OCI-LY7 (cell line): ENCODE results near the gene FAM72B.
"Not testable (repeated sequence)": the region's sequence is repeated elsewhere in the genome, so short reads cannot be mapped to it uniquely, and the experiment has no call there.

Experiments used
- EZH2phosphoT487 ChIP-seq: fragments of 200-600 bp; sonication (generic); IDR thresholded peaks from 2 replicates; pipeline ENCODE4 v1.6.1; 2018; ENCODE audit warnings: low read depth, borderline replicate concordance, mild to moderate bottlenecking, mixed run types, antibody characterized with exemption, low read length, moderate library complexity, mixed read lengths
- TF ChIP-seq, protein P1 (sequence below): fragments of 200-600 bp; sonication (generic); conservative IDR thresholded peaks from 2 replicates; pipeline ENCODE4 v1.5.1; 2014; ENCODE audit warnings: mild to moderate bottlenecking, antibody characterized with exemption, low read length, moderate library complexity, mixed read lengths

DNA sequence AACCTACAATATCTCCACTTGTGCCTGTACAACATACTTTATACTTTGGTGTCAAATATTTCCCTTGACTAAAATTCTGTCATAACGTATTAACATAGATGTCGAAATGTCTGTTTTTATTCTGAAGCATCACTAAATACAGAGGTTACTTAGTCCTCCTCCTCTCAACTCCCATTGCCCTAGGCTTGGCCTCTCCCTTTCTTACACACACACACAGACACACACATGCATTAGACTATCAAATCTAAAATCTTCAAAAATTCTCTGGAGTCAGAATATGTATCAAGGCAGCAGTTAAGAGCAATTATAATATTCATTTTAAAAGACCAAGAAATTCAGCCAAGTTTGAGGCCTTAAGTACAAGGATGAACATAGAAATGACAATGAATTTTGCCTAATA, 7.5 kb downstream of the FAM72B start:
- TF ChIP-seq, protein P1, sequence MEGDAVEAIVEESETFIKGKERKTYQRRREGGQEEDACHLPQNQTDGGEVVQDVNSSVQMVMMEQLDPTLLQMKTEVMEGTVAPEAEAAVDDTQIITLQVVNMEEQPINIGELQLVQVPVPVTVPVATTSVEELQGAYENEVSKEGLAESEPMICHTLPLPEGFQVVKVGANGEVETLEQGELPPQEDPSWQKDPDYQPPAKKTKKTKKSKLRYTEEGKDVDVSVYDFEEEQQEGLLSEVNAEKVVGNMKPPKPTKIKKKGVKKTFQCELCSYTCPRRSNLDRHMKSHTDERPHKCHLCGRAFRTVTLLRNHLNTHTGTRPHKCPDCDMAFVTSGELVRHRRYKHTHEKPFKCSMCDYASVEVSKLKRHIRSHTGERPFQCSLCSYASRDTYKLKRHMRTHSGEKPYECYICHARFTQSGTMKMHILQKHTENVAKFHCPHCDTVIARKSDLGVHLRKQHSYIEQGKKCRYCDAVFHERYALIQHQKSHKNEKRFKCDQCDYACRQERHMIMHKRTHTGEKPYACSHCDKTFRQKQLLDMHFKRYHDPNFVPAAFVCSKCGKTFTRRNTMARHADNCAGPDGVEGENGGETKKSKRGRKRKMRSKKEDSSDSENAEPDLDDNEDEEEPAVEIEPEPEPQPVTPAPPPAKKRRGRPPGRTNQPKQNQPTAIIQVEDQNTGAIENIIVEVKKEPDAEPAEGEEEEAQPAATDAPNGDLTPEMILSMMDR = not testable (repeated sequence)
- TF ChIP-seq EZH2phosphoT487 = not testable (repeated sequence)
